HG03280 (cell line): Measurements from ENCODE around the gene MYOF.
"Not testable (repeated sequence)": the region's sequence is repeated elsewhere in the genome, so short reads cannot be mapped to it uniquely, and the experiment has no call there.

Source experiments
- ATAC-seq: cut with Tn5 transposase; IDR thresholded peaks from one replicate; pipeline ENCODE4 v1.9.1; 2021; ENCODE audit warnings: mild to moderate bottlenecking, moderate library complexity; ENCODE audit not compliant: unreplicated experiment

MYOF gene

DNA sequence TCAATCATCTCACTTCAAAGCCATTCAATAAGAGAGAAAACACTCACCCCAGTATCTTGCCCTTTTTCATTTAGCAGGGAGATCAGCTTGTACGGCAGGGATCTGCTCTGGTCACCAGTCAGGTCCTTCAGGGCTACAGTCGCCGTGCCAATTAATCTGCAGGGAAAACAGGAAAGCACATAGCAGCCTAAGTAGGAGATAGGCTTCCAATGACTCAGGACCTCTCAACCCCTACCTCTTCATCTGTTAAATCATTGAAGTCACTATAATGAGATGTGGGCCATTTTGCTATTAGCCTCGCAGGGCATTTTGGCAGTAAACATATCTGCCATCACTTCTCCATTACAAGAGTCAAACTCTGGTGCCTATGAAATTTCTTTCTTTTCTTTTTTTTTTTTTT is 50.8 kb downstream of the MYOF start:
- ATAC-seq: no peak

DNA sequence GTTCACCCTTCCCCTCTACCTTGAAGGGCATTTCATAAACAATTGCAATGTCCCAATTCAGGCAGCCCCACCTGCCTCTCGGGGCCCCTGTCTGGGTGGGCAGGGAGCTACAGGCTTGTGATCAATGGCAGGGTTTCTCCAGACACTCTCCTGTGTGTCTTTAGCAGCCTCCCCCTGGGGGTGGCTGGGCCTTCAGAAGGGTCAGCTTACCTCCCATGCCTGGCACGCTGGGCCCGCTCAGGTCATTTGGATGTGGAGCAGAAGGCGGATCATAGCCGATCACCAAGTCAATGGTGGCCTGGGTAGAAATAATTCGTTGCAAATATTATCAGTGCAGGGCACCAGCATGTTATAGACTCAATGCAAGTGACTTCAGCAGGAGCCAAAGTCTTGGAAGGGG is 56.3 kb downstream of the MYOF start:
- ATAC-seq: no peak

DNA sequence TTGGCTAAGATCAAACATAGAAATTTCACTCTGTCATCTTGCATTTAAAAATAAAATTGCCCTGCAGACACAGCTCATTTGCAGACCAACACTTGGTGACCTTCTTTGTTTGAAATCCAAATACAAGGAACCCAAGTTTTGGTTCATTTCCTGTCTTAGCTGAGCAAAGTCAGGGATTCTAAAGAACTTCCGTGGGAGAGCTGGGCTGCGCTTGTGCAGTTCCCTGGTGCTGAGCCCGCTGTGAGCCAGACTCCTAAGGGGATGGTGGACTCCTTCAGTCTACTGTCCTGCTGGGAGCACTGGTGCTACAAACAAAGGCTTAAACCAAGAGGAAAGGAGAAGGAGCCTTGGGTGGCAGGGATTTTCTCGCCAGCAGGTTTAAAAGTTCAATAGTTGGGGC is 60.0 kb downstream of the MYOF start:
- no peak for ATAC-seq

DNA sequence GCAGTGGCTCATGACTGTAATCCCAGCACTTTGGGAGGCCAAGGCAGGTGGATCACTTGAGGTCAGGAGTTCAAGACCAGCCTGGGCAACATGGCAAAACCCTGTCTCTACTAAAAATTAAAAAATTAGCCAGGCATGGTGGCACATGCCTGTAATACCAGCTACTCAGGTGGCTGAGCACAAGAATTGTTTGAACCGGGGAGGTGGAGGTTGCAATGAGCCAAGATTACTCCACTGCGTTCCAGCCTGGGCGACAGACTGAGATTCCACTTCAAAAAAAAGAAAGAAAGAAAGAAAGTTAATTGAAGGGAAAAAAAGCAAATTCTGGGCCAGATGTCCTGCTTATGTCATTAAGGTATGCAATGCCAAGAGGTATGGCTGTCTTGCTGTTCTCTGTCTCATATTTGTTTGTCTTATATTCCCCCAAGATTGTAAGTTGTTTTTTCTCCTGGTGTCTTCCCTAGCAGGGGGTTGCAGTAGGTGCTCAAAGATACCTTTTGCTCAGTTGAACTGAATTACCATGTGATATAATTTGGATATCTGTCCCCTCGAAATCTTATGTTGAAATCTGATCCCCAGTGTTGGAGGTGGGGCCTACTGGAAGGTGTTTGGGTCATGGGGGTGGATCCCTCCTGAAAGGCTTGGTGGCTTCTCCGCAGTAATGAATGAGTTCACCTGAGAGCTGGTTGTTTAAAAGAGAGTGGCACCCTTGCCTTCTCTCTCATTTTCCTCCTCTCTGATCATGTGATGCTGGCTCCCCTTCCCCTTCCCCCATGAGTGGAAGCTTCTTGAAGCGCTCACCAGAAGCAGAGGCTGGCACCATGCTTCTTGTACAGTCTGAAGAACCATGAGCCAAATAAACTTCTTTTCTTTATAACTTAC is 60.9 kb downstream of the MYOF start:
- no peak for ATAC-seq

DNA sequence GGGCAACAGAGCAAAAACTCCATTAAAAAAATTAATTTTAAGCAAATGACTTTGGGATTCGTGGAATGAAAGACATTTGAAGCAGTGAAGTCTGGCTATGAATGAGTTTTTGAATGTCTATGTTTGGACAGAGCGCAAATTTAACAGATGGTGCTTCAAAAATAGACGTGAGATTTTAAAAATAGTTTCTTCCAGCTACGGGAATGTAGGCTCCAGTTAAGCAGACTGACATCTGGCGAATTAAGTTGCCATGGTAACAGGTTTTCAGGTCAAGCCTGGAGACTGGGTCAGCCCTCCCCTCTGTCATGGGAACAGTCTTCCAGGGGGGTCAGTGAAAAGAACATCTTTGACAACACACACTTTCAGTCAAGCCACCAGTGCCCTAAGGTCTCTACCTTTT is 62.0 kb downstream of the MYOF start:
- ATAC-seq: no peak

DNA sequence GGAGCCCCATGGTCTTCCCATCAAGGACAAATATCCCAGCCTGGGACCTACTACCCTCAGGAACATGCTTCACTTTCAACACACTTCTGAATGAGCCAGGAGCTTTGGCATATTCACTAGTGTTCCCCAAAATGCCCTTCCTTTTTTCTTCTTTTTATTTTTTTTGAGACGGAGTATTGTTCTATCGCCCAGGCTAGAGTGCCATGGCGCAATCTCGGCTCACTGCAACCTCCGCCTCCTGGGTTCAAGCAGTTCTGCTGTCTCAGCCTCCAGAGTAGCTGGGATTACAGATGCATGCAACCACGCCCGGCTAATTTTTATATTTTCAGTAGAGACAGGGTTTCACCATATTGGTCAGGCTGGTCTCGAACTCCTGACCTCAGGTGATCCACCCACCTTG is 63.1 kb downstream of the MYOF start:
- ATAC-seq: not testable (repeated sequence)

DNA sequence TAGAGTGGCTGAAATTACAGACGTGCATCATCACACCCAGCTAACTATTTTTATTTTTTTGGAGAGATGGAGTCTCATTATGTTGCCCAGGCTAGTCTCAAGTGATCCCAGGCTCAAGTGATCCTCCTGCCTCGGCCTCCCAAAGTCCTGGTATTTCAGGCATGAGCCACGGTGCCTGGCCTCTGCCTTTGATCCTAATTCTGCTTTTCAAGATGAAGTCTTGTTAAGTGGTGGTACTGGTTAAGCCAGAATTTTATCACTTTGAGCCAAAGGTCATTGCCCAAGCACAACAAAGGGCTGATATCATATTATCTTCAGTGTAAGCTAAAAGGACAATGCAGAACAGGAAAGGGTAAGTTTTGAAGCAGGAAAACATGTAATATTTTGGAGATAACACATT is 64.2 kb downstream of the MYOF start:
- ATAC-seq: no peak

DNA sequence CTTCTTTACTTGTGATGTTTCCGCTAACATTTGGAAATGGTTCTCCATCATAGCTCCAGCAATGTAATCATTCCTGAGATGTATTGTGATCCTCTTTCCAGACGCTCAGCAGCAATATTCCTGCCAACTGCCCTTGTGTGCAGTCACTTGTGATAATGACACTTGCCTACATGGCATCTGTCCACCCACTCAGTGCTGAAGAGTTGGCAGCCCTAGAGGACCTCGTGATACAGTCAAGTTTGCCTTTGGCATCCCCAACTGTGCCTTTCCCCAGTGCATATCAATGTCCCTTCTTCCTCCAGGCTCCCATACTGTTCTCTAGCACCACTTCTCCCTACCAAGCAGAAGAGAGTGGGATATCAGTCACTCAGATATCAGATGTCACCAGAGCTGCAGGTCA is 64.9 kb downstream of the MYOF start:
- no peak for ATAC-seq

DNA sequence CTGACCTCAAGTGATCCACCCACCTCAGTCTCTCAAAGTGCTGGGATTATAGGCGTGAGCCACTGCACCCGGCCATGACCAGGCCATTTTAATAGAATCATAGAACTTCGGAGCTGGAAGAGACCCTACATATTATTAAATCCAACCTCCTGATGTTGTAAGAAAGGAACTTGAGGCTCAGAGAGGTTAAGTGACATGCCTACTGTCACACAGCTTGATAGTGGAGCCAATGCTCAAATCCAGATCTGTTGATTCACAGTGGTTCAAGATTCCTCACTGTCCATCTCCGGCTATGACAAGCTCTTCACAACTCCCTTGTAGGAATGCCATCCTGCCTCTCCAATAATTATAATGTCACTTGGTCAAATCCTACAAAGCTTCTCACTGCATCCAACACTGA is 65.3 kb downstream of the MYOF start:
- no peak for ATAC-seq

DNA sequence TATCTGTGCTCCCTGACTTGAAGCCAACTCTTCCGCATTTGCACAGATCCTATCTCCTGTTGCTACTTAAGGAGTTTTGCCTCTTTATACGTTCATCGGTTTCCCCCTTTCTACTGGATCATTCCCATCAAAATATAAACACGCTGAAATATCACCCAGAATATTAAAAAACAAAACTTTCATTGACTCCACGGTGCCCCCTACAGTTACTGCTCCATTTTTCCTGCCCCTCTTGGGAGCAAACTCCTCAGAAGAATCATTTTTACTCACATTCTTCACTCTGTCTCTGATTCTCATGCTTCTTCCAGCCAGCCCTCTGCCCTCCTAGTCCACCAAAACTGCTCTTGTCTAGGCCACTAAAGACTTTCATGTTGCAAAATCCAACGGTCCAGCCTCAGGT is 66.4 kb downstream of the MYOF start:
- ATAC-seq: no peak

DNA sequence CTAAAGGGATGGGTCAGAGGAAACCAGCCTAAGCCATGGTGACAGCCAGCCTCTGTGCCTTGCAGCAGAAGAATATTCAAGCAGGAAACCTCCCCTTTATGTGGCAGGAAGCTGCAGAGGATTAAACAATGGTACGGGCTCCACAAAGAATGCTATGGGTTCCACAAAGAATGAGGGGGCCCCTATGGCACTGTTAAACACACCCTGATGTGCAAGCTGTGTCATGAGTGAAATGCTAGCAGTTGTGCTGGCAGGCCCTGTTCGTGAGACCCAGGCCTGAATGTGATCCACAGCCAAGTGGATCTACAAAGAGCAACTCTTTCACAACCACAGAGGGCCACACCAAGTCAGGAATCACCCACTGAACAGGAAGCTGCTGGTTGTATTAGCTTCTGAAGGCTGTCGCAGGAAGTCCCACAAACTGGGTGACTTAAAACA is 68.9 kb downstream of the MYOF start:
- no peak for ATAC-seq

DNA sequence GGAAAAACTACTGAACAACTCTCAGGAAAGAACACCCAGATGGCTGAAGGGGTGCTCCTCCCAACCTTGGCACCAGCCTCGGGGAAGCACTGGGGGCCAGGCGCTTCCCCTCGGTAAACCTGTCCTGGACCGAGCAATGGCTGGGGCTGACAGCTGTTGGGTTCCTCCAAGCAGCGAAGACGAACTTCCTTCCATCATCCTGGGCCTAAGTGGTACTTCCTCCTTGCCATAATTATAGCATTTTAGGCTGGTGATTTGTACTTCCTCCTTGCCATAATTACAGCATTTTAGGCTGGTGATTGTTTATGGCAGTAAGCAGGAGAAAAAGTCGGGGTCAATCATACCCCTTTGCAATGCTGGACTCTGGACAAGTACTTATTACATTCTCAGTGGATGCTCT is 69.3 kb downstream of the MYOF start:
- no peak for ATAC-seq

DNA sequence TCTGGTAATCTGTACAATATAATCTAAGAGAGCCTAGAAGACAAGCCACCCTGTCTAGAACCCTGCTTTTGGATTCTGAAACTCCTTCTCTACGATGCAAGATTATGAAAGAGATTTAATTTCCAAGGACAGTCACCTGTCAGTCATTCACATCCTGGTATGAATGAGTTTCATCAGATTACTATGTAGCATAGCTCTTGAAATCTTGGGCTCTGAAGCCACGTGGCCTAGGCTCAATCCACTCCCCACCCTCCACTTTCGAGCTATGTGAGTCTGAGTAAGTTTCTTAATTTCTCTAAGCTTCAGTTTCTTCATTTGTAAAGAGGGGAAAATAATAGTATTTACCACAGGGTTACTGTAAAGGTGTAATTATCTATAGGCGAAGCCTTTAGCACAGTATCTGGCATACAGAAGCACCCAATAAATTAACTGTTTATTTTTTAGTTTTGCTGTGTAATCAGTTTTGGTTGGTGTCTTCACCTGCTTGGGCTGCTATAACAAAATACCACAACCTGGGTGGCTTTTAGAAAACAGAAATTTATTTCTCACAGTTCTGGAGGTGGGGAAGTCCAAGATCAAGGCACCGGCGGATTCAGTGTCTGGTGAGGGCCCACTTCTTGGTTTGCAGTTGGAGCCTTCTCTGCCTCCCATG is 71.3 kb downstream of the MYOF start:
- ATAC-seq: no peak

DNA sequence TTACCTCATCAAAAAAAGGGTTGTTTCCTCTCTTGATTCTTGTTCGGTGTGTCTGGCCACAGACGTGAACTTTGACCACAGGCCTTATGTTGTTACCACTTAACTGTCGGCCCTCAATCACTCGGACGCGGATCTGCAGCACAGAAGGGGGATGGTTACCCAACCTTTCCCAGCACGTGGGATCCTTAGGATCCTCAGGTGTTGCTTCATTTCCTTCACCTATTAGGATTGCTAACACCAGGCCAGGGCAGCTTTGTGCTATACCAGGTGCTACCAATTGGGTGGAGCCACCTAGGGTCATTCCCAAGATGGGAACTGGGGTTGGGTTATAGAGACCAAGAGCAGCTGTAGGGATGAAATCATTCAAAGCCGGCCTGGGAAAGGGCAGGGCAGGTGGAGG is 73.4 kb downstream of the MYOF start:
- no peak for ATAC-seq

DNA sequence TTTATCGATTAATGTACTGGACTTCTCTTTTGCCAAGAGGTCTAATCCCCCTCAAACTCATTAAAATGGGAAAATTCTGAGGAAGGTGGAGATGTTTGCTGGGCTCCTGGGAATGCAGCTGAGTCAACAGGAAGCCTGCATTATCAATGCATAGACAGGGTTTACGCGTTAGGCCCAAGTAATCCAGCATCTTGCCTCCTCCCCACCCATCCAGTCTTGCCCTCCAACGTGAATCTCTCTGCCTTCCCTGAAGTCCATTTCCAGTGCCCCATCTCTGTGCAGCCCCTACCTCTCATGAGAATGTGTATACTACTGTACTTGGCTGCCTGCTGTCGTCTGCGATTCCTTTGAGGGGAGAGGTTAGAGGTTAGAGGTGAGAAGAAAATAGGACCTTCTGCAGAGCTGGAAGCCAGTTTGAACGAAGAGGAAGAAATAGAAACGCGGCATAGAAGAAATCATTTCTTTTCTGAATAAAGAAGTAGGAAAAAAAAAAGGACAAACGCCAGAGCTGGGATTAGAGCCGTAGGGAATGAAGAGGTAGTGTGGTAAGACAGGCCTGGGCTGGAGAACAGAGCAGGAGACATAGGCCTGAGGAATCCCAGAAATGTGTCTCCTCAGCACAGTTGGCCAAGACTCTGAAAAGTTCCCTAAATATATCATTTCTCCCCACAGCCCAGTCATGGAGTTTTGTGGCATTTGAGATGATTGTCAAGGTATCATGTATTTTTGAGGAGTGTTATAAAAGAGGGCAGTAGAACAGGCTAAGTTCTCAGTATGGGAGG is 75.6 kb downstream of the MYOF start:
- no peak for ATAC-seq

DNA sequence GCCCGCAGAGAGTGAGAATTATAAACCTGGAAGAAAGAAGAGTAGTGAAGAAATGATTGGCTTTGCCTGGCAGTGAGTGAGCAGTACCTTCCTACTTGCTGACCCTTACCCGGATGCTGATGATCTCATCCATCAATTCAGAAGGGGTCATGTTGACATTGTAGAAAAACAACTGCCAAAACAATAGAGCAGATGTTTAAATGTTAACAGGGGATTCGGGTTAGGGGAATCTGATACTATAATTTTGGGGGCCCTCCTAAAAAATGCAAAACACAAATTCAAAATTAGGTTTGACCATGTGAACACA is 78.1 kb downstream of the MYOF start:
- no peak for ATAC-seq

DNA sequence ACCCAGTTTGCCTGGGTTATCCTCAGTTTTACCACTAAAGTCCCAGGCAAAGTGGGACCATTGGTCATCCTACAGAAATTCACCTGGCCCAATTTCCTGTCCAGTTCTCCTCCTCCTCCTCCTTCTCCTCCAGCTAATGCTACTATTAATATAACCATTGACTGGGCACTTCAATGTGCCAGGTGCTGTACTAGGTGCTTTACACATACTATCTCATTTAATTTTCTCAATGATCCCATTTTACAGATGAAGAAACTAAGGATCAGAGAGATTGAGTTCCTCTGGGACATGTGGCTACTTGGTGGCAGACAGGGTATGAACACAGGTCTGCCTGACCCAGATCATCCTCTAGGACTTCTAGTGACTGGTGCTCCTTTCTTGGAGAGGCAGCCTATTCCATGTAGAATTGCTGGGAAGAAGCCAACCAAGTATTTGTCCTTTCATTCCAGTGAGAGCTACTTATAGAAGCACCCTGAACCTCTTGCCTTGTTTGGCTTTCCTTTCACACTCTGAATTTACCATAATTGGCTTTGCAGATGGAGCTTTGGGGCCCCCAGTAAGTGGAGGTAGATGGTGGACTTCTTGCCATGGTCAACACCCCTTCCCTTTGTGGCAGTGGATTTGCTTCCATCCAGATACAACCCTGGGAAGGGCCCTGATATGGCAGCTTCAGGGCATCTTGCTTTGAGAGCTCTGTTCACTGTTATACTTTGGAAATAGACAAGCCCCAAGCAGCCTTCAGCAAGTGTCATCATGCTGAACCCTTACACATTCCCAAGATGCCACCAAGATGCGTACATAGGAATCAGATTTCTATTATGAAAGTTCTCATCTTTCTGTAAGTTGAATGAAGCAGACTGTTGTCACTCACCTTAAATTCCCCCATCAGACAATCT is 78.7 kb downstream of the MYOF start:
- ATAC-seq: no peak

DNA sequence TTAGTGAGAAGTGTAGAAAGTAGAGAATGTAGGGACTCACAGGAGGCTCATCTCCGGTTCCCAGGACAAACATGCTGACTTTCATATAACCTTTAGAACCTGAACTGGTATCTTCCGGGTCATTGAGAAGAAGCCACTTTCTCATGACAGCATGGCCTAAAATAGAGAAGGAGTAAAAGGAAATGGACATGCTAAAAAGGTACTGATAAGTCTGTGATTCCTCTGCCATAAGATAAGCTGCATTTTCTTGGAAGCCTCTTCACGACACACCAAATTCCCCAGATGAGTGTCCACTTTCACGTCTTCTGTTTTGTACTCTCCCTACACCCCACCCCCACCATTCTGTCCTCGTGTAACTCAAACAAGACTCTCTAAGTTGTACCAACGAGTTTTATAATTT is 79.9 kb downstream of the MYOF start:
- ATAC-seq: no peak

DNA sequence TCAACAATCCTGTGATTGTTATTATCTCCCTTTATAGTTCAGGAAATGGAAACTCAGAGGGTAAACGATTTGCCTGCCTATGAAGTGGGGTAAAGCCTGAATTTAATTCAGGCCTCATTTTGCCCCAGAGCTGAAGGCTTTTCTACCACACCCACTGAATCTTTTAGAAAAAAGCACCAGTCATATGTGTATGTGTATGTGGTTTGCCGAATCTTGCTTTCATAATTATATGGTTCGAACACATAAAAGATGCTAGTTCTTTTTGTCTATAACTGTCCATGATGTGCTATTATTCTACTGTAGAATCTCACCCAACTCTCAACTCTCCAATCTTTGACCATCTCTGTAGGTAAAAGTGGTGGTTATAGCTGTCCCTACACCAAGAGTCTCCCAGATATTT is 83.6 kb downstream of the MYOF start:
- no peak for ATAC-seq

DNA sequence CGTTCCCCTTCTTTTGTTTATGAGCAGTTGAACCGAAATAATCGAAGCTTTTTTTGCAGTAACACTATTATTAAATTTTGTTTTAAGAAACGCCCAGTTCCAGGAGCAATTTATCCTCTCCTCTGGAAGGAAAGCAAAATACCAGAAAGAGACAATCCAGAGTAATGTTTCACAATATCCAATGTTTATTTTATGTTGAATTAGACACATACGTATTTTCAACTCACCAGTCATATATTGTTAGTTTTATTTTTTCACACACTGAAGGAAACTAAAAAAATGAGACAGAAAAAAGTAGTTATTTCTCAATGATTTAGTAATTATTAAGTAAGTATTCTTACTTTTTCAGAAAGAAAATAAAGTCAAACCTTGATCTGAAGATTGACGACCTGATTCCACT is 85.1 kb downstream of the MYOF start:
- no peak for ATAC-seq

DNA sequence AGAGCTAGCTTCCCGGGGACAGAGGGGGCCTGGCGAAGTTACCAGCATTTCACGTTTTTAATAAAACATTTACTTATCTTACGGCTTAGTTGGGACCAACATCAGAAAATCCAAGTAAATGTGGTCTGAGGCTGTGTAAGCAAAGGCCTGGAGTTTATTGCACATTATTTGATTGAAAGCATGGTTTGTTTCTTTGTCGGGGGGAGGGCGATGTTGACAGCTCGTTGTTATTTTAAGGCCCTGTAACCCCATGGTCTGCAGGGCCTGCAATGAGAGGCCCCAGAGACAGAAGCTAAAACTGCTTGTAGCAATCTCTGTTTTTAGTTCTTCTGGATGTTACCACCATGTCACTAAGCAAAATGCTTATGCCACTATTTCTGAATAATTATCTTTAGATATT is 88.9 kb downstream of the MYOF start:
- no peak for ATAC-seq
